Kidney (tissue), 14 donors: ENCODE results near the gene WNT3A. TPM values are rescaled to one million over a fixed set of nuclear protein-coding genes. Genes with fewer than 3 reads are reported as not detected.

ENCODE experiments used
- DNase-seq, 5 donors: peaks; one replicate each; pipeline ENCODE4 v3.0.0-alpha.2; 2013 to 2020
- FAIRE-seq: peaks from 2 replicates; lab custom pipeline; 2012; peaks lifted over from hg19 to GRCh38; lab: Jason Lieb, UNC
- H3K27ac ChIP-seq, 2 donors: one replicate each; pipeline ENCODE4 v1.7.0; 2013; ENCODE audit warnings: low read depth in 2 of 2, low read length in 2 of 2, inconsistent platforms in 1 of 2
- H3K27me3 ChIP-seq: one replicate; pipeline ENCODE4 v1.7.1; 2013; ENCODE audit warnings: low read length, inconsistent platforms; ENCODE audit not compliant: control insufficient read depth, insufficient read depth
- H3K36me3 ChIP-seq, 3 donors: one replicate each; pipeline versions ENCODE4 v1.7.0 to v1.7.1; 2013; ENCODE audit warnings: low read length in 3 of 3, control low read depth in 1 of 3, inconsistent platforms in 1 of 3; ENCODE audit not compliant: insufficient read depth in 3 of 3, control insufficient read depth in 2 of 3
- H3K4me1 ChIP-seq, 3 donors: one replicate each; pipeline versions ENCODE4 v1.7.0 to v1.7.1; 2013; ENCODE audit warnings: low read length in 3 of 3, inconsistent platforms in 1 of 3, low read depth in 1 of 3; ENCODE audit not compliant: control insufficient read depth in 2 of 3, insufficient read depth in 2 of 3
- H3K4me3 ChIP-seq, 3 donors: one replicate each; pipeline versions ENCODE4 v1.7.0 to v1.8.1; 2013; ENCODE audit warnings: low read length in 3 of 3, control low read depth in 1 of 3, inconsistent platforms in 1 of 3
- H3K9ac ChIP-seq, 3 donors: one replicate each; pipeline versions ENCODE4 v1.7.0 to v1.7.1; 2013; ENCODE audit warnings: low read length in 3 of 3, control low read depth in 1 of 3, inconsistent platforms in 1 of 3
- H3K9me3 ChIP-seq, 3 donors: one replicate each; pipeline versions ENCODE4 v1.7.0 to v1.7.1; 2013; ENCODE audit warnings: low read length in 3 of 3, control low read depth in 1 of 3, inconsistent platforms in 1 of 3; ENCODE audit not compliant: control insufficient read depth in 2 of 3, insufficient read depth in 1 of 3
- CTCF ChIP-seq: IDR thresholded peaks from 3 replicates; pipeline ENCODE4 v1.5.1; 2012; ENCODE audit warnings: mild to moderate bottlenecking, moderate library complexity, borderline replicate concordance; ENCODE audit not compliant: insufficient read depth; ENCODE audit errors: extremely low read depth
- intact Hi-C: fragments of 100-400 bp; cut with DNase I; formaldehyde crosslinking; loops from one replicate; pipeline ENCODE4 v1.11.1; 2022
- polyA plus RNA-seq: library from polyadenylated mRNA; stranded (reverse); fragments of 350-450 nt; fragmentation: Illumina TruSeq; extraction: RNeasy Lipid Tissue Mini Kit (QIAGEN cat#74804); gene quantifications from one replicate; pipeline ENCODE4 v1.2.3, GENCODE V29; 2014; ENCODE audit warnings: low read depth, low replicate concordance; ENCODE audit not compliant: insufficient read depth
- total RNA-seq: library from RNA; stranded (reverse); fragmentation: NEBNext Ultra II Directional; extraction: Animal tissue kit (Norgen Biotek cat#: 25700); gene quantifications from one replicate; pipeline ENCODE4 v1.2.1, GENCODE V29; 2021
- donor health status: control.
- donor health status: control.
- donor health status: control.
- donor health status: control.
- donor health status: control.
- donor health status: DM: yes; HTN: yes; CAD: no.
- donor health status: Normal renal cell carcinoma (clear cell type).

WNT3A gene
- total and polyA plus RNA-seq, 2 donors from 2014 or later, result not detected

- H3K4me3 ChIP-seq, result no peak overlapping the region
- H3K27ac ChIP-seq, result no peak overlapping the region
- no peak for TF ChIP-seq CTCF
- peak in 2 of 5 donors; percentile 30 to 78 for DNase-seq
- H3K36me3 ChIP-seq, result no peaks in the 10 kb centered on the region
- H3K4me1 ChIP-seq, result peaks cover 0 to 5% (median 0%) of the 10 kb centered on the region in 3 donors
- no peak overlapping the region for H3K9ac ChIP-seq
- no peaks in the 10 kb centered on the region for H3K9me3 ChIP-seq
- FAIRE-seq, result no peak
- peaks cover 20% of the 10 kb centered on the region for H3K27me3 ChIP-seq
- intact Hi-C loops, result no loop called here
These were observed 51.6 kb downstream of the WNT3A start for GRCh38 chr1:228058172-228058948.

- H3K36me3 ChIP-seq, result no peaks in the 10 kb centered on the region
- no peak overlapping the region for H3K27ac ChIP-seq
- H3K4me1 ChIP-seq, result peaks cover 0 to 5% (median 0%) of the 10 kb centered on the region in 3 donors
- no peak overlapping the region for H3K4me3 ChIP-seq
- DNase-seq (peak in 2 of 5 donors; percentile 37 to 49), FAIRE-seq (no peak)
- intact Hi-C loops, result no loop called here
- no peak for TF ChIP-seq CTCF
- H3K9ac ChIP-seq, result no peak overlapping the region
- no peaks in the 10 kb centered on the region for H3K9me3 ChIP-seq
- peaks cover 20% of the 10 kb centered on the region for H3K27me3 ChIP-seq
These were observed 52.3 kb downstream of the WNT3A start for GRCh38 chr1:228058949-228059633.

DNA sequence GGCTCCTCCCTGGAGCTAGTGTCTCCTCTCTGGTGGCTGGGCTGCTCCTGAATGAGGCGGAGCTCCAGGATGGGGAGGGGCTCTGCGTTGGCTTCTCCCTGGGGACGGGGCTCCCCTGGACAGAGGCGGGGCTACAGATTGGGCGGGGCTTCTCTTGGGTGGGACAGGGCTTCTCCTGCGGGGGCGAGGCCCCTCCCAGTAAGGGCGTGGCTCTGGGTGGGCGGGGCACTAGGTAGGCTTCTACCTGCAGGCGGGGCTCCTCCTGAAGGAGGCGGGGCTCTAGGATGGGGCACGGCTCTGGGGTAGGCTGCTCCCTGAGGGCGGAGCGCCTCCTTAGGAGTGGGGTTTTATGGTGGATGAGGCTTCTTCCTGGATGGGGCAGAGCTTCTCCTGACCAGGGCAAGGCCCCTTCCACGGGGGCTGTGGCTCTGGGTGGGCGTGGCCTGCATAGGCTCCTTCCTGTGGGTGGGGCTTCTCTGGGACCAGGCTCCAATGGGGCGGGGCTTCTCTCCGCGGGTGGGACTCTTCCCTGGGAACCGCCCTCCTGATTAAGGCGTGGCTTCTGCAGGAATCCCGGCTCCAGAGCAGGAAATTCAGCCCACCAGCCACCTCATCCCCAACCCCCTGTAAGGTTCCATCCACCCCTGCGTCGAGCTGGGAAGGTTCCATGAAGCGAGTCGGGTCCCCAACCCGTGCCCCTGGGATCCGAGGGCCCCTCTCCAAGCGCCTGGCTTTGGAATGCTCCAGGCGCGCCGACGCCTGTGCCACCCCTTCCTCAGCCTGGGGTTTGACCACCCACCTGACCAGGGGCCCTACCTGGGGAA, 53.0 kb downstream of the WNT3A start:
- no peak overlapping the region for H3K4me3 ChIP-seq
- DNase-seq (peak; percentile 80 to 96 (median 84)), FAIRE-seq (no peak)
- H3K27me3 ChIP-seq, result peaks cover 20% of the 10 kb centered on the region
- no peak overlapping the region for H3K27ac ChIP-seq
- no peaks in the 10 kb centered on the region for H3K9me3 ChIP-seq
- intact Hi-C loops, result no loop called here
- H3K36me3 ChIP-seq, result no peaks in the 10 kb centered on the region
- H3K4me1 ChIP-seq, result peaks cover 0 to 5% (median 0%) of the 10 kb centered on the region in 3 donors
- H3K9ac ChIP-seq, result no peak overlapping the region
- TF ChIP-seq CTCF, result no peak
